Measurements from ENCODE around the gene IFT20.

- no peak for TF ChIP-seq CHD2 (IDR thresholded peaks at IDR 0.05; ENCODE audit: low read length, partially characterized antibody)
- TF ChIP-seq MAZ (IDR thresholded peaks at IDR 0.05; ENCODE audit: borderline replicate concordance, low read depth, low read length) = no peak
- TF ChIP-seq E2F6 (IDR thresholded peaks at IDR 0.05; ENCODE audit: borderline replicate concordance, low read depth) = no peak
- no peak for TF ChIP-seq USF2 (IDR thresholded peaks at IDR 0.05)
- TF ChIP-seq CEBPB (IDR thresholded peaks at IDR 0.05) = no peak
Observed at GRCh38 chr17:28348979-28349378, 13.7 kb upstream of the IFT20 start.
